Activated CD8-positive, alpha-beta memory T cell treated with anti-CD3 and anti-CD28 coated beads for 1 hour (primary cell): ENCODE measurements around the gene MRAS.

ENCODE experiments used
- DNase-seq, 2 donors: peaks; one replicate each; pipeline ENCODE4 v3.0.0-alpha.2; 2020; ENCODE audit warnings: low read depth in 1 of 2; ENCODE audit errors: extremely low read depth in 1 of 2

Gene MRAS

DNA sequence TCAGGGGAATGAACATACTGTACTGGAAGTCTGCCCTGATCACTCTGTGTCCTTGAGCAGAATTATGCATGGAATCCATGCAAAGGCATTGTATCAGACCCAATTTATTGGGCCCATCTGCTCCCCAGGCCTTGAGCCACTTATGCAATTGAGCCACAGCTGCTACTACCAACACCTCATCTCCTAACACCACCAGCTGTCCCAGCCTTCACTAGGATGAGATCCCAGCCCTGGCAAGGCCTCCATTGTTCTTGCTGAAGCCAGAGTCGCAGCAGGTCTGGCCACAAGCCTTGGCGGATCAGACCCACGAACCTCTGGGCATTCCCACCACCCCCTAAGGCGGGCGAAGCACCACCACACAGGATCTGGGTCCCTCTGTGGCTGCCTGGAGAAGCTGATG lies 9.6 kb upstream of the MRAS start:
- no peak for DNase-seq

DNA sequence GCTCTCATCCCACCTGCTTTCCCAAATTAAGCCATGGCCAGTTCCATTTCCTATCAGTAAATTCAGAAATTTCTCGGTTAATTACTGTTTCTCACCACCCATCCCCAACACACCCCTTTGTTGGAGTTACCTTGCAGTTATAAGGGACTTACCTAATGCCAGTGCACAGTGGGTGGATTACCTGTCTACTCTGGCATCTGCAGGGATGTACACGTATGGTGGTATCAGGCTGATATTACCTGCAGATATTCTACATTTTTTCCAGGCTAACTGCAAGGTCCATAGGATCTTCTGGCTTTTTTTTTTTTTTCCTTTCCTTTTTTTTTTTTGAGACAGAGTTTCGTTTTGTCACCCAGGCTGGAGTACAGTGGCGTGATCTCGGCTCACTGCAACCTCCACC lies 7.9 kb upstream of the MRAS start:
- DNase-seq = no peak

DNA sequence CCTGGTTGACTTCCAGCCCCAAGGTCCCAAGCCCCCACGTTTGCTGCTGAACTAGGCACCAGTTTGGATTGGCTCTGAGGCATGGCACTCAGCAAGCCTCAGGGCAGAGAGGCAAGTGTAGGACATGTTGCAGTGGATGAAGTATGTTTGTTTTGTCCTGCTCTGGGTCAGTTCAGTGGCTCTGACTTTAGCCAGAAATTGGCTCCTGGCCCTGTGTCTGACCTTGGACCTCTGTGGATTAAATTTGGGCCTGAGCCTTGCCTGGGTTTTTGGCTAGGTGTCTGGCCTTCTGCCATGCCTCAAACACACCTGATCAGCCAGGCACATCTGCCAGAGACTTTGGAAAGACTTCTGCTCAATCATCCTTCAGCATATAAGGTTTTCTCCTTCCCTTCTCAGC lies 3.6 kb upstream of the MRAS start:
- no peak for DNase-seq

DNA sequence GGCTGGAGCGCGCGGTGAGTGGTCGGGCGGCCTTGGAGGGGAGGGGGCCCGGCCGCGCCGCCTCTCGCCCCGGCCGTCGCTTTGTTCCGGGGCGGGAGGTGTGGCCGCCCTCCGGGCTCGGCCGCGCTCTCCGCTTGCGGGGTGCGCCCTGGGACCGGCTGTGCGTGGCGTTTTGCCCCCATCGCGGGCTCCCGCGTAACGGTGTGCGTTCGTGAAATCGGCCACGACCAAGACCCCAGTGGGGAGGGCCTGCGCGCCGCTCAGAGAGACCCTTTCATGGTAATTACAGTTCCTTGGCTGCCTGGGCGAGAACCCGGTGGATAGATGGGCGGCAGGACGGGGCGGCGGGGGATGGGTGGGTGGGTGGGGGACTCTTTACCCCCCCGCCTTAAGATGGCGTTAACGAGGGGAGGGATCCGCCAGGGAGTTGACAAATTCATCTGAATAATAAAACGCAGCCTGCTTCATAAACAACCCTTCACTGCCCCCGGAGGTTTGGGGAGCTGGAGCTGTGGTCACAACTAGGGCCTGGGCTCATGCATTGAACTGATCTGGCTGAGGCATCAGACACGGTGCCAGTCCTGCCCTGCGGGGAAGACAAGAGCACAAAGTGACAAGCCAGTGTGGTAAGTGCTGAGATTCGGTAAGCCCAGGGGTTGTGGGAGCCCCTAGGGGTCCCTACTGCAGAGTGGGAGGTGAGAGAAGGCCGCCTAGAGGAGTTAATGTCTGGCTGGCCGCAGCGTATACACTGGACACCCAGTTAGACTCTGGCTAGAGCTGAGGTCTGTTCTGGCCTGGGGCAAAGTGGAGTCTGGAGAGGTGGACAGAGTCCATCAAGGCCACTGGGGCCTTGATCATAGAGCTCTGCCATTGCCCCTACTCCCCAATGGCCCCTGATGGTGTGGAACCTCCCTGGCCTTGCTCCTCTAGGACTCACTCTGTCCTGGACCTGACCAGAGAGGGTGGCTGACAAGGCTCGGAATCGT lies 668 bp downstream of the MRAS start:
- DNase-seq = no peak

DNA sequence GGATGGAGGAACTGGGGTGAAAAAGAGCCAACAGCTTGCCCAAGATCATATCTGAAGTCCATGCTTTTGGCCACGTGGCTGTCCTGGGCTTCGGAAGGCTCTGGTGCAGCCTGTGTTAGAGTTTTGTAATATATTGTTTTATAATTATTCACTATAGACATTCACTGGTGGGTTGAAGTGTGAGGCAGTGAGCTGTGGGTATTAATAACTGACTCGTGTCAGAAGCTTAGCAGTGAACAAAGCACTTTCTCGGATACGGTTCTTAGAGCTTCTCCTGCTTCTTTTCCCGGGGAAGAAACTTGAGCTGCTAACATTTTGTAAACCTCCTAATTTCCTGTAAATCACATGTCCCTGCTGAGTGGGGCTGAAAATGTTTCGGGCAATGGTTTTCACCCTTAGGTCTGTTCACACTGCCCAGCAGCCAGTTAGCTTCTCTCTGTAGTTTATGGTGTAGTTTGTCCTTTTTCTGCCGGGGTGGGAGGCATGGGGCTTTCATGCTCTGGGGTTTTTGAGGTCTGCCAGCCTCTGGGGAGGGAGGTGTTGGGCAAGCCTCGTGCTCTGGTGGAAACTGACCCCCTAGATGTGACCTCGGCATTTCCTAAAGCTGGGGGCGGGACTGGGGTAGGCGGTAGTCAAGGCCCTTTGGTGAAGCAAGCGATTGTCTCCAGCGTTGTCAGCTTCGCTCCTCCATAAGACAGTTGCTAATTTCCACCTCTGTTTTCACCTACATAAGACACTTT lies 1.7 kb downstream of the MRAS start:
- DNase-seq = no peak

DNA sequence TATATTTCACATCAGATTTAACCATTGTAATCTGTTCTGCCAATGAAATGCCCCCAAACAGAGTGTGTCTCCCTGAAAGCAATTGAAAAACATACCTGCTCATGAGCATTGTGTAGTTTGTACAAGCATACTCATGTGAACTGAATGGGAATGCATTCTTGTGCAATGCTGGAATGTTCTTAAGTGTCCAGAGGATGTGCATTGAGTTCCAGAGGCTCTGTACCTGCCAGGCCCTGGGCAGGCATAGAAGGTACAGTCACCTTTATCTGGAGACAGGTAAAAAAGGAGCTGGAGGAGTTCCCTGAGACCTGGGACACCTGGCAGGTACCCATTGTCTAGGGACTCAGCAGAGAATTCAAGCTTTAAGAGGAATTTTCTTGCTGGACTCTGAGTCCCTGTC lies 2.8 kb downstream of the MRAS start:
- no peak for DNase-seq

DNA sequence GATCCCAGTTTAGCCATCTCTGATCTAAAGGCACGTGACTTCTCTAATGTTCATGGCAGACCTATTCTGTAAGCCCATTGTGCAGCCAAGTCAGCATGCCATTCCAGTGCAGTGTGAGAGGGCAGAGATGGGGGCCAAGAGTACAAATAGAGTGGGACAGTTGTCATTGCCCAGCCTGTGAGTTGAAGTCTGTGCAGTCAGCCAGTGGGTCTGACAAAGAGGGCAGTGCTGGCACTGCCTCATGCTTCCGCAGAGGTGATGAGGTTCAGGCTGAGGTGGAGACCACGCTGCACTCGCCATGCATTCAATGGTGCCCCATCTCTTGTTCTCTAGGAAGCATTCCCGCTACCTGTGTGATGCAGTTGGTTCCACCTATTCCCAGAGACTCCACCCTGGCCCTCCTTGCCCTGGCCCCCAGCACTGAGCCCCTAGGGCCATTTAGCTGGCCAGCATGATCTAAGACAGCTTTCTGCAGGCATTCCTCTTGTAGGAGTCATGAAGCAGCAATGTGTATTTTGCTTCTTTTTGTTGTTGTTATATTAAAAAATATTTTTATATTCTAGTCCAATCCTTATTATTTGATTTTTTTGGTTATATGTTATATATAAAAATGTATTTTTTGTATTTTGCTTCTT lies 3.7 kb downstream of the MRAS start:
- DNase-seq = no peak

DNA sequence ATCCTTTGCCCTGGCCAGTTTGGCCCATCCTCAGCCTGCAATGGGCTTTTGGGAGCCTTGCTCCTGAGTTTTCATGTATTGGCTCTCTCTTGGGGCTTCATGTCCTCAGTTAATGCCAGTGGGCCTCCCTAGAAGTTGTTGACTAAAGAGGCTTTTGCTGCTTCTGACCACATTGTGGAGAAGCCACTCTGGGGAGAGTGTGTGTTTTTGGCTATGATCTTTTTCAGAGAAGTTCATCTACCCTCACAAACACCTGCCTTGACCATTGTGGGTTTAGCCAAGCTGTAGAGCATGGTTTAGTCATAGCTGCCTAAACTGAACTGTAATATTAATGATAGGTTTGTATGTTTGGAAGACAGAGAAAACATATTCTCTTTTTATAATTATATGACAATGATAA lies 6.0 kb downstream of the MRAS start:
- no peak for DNase-seq

DNA sequence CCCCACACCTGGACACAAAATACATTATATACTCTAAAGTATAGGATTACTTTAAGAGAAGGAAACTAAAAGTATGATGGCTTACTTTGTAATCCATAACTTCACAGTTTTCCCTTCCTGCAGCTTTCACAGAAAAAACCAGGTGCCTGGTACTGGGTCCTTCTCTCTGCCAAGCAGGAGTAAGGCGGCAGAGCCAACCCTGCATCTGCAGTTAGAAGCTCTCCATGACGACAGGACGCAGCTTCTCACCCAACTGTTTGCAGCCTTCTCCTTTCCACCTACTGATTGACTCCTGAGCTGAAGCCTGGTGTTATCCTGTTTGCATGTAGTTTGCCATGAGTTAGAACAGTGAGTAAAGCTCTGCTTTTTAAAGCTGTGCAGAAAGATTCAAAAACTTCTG lies 6.7 kb downstream of the MRAS start:
- DNase-seq = no peak

DNA sequence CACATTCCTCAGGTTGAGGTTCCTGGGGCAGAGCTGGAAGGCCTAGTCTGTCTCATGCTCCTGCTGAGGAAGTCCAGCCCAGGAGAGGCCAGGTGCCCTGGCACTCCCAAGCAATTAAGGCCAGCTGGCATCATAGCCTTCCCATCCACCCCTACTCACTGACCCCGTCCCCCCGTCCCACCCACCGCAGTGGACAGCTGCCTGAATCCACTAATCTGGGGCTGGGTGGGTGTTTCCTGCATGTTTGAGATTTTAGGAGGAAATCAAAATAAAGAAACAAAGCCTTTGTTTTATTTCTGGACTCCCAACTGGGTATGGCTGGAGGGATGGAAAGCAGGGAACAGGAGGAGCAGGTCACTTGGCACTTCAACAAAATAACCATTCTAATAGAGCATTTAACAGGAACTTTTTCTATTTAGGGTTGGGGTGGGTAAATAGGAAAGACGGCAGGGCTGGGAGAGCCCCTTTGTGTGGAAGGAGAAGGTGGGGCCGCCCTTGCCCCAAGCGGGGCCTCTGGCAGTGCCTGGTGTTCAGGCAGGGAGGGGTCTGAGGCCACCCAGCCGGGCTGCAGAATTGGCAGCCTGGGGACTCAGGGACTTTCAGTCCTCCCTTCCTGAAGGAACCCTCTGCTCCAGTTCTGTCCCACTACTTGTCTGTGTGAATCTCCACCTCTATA lies 8.5 kb downstream of the MRAS start:
- no peak for DNase-seq

DNA sequence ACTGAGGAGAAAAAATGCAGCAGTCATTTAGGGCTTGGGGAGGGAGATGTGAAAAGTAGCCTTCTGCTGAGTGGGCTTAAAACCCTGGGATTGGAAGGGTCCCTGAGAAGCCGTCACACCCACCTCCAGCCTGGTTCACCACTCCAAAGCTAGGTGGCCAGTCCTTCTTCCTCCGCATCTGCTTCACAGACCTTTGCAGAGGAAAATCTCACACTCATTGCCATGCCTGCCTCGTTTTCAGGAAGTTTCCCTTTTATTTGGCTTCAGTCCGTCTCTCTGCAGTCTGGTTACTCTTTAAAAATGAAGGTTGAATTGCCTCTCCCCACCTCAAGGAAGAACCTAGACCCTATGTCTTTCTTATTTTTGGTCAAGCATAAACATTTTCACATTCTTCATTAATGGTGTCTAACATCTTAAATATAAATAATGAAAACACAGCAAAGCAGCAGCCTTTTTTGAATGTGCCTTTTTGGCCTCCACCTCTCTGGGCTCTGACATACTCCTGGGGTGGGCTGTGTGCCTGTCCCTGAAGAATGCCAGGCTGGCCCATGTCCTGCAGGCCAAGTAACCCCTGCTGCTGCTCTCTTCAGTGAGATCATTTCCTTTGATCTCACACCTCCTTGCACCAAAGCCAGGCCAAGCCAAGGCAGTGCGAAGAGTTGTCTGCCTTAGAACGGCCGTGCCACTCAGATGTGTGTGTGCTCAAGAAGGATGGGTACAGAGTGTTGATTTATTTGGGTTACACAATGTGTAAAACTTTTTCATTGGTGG lies 11.0 kb downstream of the MRAS start:
- DNase-seq = no peak

DNA sequence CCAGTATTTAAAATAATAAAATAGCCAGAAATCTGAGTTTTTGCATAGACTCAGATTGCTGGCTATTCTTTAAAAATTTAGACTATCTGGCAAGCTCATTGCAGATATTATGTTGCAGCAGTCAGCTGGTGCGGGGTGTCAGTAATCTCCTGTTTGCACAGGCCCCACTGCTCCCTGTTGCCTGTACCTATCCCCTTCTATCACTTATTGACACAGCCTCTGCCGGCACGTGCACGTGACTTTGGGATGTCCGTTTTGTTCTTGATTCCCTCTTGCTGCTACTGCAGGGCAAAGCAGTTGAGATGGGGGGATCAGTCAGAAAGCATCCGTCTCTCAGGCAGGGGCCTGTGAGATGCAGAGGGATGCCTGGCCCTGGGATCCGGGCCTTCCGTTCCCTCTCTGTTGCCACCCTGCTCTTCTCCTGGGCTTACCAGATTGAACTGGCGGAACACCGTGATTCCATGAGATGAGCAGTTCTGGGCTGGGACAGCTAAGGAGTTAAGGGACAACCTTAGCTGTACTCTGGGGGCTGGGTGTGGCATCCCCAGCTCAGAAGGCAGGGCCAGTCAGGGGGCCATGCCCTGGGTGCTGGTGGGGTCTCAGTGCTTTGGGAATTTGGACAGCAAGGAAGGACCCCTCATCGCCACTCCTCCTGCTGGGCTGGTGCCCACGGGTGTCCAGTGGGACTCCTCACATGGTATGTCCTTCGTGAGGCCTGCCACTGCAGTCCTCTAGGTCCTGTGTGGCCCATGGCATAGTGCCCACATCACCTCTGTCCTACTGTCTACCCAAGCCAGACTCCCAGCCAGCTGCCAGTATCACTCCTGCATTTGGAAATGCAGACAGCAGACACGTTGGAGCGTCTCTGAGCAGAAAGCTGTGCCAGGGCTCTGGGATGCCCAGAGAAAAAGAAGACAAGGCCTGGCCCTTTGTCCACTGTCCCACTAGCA lies 11.8 kb downstream of the MRAS start:
- no peak for DNase-seq

DNA sequence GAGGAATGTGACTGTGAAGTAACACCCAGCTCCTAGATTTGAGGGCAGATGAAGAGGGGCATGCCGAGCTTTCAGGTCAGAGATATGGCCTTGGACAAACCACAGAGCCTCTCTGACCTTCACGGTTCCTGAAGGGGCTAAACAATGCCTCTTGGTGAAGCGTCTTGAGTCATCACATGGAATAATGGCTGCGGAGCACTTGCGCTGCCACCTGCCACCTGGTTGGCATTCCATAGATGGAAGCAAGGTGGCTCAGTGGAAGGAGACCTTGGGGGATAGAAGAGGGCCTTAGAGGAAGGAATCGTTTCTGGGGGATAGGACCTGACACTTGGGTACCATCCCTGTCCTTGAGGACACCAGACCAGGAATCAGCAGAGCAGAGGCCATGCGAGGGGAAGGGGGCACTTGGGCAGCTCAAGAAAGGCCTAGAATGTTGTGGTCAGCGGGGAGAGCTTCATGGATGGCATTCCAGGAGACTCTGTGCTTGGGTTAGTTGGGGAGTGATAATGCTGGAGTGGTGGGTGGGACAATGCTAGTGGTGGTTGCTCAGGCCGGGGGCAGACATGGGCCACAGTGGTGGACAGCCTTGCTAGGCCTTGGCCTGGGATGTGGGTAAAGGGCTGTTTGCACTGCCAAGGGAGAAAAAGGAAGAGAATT lies 12.6 kb downstream of the MRAS start:
- no peak for DNase-seq

DNA sequence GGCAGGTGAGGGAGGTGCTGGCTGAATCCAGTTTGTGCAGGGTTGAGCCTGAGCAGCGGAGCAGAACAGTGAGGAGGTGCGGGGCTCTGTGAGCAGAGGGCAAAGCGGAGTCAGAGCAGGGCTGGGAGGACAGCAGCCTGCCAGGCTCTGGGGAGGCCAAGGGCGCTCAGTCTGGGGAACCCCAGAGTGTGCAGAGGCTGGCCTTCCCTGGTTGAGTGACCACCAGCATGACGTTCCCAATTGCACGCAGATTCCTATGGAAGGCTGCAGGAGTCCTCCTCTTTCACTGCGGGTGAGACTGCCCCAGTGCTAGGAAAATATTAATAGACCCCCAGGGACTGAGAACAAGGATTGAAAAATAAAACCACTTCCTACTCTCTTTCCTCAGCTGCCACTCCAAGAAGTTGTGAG lies 13.2 kb downstream of the MRAS start:
- no peak for DNase-seq

DNA sequence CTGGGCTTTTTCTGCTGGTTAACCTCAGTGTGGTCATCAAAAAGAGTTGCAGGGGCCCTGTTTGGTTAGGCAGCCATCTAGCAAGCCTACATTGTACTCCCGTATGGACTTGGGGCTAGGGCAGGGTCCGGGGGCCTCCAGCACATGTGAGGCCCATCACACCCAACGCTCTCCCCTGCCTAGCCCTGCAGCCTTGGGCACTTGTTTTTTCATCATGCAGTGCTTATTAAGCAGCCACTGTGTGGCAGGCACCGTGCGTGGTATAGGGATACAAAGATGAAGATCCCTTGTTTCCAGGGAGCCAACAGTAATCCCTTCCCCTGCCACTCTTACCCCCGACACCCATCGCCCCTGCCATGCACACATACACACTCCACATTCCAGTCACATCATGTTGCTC lies 14.2 kb downstream of the MRAS start:
- no peak for DNase-seq

DNA sequence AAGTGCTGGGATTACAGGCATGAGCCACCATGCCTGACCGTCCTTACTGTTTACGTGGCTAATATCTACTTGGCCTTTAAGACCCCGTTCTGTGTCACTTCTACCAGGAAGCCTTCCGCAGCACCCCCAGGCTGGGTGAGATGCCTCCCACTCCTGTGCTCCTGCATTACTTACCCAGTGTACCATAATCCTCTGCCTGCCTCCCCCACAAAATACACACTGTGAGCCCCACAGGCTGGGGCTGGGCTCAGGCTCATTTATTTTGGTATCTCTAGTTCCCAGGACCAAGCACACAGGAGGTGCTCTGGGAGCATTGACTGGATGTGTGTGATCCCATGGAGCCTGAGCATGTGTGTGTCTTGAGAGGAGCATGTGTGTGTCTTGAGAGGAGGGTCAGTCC lies 14.9 kb downstream of the MRAS start:
- no peak for DNase-seq

DNA sequence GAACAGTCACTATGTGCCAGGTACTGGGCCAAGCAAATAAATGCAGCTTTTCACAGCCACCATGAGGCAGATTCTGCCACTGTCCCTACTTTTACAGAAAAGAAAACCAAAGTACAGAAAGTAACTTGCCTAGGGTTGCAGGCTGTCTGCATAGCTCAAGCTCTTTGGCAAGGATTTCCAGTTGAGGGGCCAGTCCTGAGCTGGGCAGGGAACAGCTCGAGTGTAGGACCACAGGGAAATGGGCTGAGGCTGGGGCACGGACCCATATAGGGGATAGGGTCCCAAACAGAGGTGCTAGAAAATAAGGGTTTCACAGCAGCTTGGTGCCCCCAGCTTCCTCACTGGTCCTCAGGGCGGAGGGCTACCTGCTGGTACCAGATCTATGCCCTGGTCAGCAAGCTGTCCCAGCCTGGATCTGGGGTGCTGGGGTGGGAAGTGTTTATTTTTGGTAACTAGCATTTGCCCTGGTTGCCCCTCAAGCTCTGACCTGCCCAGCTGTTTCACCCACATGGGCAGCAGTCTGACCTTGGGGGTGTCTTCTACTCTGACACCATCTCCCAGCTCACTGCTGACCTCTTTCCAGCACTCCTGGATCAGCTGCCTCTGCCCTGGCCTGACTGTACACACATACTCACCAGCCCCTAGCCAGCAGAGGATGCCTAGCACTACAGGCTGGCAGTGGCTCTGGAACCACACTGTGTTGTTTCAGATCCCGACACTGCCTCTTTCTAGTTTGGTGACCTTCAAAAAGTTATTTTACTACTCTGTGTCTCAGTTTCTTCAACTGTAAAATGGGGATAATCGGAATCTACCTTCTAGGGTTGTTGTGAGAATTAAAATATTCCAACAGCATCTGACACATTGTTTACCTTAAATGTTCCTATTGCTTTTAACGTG lies 16.2 kb downstream of the MRAS start:
- no peak for DNase-seq

DNA sequence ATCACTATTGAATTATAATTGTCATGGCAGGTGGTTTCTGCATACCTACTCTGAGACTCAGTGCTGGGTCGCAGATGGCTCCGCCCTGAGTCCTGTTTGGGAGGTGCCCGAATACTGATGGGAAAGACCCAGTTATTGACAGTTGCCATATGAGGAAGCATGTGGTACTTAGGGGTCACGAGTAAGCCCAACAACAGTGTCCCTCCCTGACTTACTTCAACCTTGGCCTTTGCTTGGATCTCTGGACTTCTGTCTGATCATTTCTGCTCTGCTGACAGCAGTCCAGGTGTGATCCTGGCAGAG lies 16.8 kb downstream of the MRAS start:
- DNase-seq = no peak
